Measurements from ENCODE around the gene RNF125. TPM values are rescaled to one million over a fixed set of nuclear protein-coding genes. Genes with fewer than 3 reads are reported as not detected.
A peak's percentile ranks its signal among the peaks of the same experiment; 100 is the strongest.

The RNF125 gene
- total RNA-seq, 2 donors from 2014 or later = 1.2 to 2.6 TPM

DNA sequence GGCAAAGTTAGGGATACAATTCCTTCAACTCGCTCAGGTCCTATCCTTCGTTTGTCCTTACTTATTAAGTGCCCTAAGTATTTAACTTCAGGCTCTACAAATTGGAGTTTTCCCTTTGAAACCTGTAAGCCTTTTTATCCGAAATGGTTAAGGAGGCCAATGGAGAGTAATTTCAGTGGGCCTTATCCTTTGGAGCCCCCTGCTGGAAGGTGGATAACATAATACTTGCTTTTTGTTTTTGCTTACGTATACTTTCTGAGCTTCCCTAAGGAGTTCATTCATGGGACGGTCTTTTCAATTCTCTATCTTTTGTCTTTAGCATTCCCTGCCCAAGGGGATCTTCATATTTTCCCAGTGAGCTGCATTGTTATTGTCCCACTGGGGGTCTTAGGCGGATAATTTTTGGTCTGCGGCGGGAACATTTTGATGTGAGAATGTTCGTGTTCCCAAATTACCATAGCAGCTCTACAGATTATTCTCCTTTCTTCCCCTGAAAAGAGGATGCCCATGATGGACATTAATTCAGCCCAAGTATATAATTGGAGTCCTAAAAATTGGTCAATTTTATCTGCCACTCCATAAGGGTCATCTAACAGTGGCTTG, 41.3 kb upstream of the RNF125 start:
- Histone ChIP-seq H3K27me3 (replicated peaks; ENCODE audit: insufficient read depth) (no peaks in the 10 kb centered on the region), H3K27ac (no peak overlapping the region), H3K4me3 (no peak overlapping the region), H3K4me1 (replicated peaks) (no peaks in the 10 kb centered on the region), H3K36me3 (no peaks in the 10 kb centered on the region), H3K9me3 (no peaks in the 10 kb centered on the region)
- intact Hi-C loops (cut with DNase I) = loop anchor here (10.0 kb wide), 1 partner anchor 423 kb away; no protein-coding TSS in a partner anchor
- DNase-seq (ENCODE audit: low spot score) = no peak
- TF ChIP-seq POLR2AphosphoS5 (IDR thresholded peaks at IDR 0.05) (no peak), CTCF (IDR thresholded peaks at IDR 0.05) (peak; percentile 29 to 47 (median 44))
- 76% methylated on average over 9 of the region's 9 CpGs for WGBS

DNA sequence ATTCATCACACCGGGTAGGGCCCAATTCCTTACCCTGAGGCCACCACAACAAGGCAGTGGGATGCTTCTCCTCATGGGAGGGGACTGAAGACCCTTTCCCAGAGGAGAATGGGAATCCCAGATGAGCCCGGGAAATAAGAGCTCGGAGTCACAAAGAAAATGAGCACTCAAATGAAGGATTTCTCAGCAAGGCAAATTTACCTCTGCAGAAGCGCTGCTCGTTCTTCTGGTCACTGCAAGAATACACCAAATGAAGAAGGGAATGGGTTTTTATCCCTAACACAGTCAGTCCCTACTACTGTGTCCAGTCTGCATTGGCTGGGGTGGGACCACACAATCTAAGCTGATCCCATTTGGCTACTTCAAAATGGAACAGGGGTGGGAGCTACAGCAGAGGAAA, 40.0 kb upstream of the RNF125 start:
- DNase-seq (ENCODE audit: low spot score) = no peak
- WGBS = 95% methylated on average over 5 of the region's 5 CpGs
- intact Hi-C loops (cut with DNase I) = loop anchor here (10.0 kb wide), 1 partner anchor 424 kb away; no protein-coding TSS in a partner anchor
- Histone ChIP-seq H3K4me3 (no peak overlapping the region), H3K4me1 (replicated peaks) (no peaks in the 10 kb centered on the region), H3K27me3 (replicated peaks; ENCODE audit: insufficient read depth) (no peaks in the 10 kb centered on the region), H3K27ac (no peak overlapping the region), H3K36me3 (no peaks in the 10 kb centered on the region), H3K9me3 (no peaks in the 10 kb centered on the region)
- TF ChIP-seq CTCF (IDR thresholded peaks at IDR 0.05) (no peak), POLR2A (IDR thresholded peaks at IDR 0.05) (no peak), POLR2AphosphoS5 (IDR thresholded peaks at IDR 0.05) (no peak)

DNA sequence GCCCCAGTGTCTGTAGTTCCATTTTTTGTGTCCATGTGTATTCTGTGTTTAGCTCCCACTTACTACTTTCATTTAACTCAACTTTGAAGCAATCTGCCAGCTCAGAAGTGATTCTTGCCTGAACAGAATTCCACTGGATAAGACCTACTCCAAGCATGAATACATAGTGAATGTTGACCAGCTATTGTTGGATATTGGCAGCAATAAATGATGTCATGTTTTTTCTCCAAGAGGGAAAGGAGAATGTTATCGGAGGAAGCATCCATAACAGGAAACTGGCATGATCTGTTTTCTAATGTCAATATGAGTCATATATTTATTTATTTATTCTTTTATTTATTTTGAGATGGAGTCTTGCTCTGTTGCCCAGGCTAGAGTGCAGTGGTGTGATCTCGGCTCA, 38.9 kb upstream of the RNF125 start:
- whole genome bisulfite sequencing = 92% methylated on average over 2 of the region's 2 CpGs
- no peak overlapping the region for H3K27ac ChIP-seq
- H3K4me1 ChIP-seq (replicated peaks) = no peaks in the 10 kb centered on the region
- no peaks in the 10 kb centered on the region for H3K27me3 ChIP-seq (replicated peaks; ENCODE audit: insufficient read depth)
- H3K36me3 ChIP-seq = no peaks in the 10 kb centered on the region
- DNase-seq (ENCODE audit: low spot score) = no peak
- intact Hi-C loops (cut with DNase I) = loop anchor here (10.0 kb wide), 1 partner anchor 425 kb away; no protein-coding TSS in a partner anchor
- TF ChIP-seq POLR2AphosphoS5 (IDR thresholded peaks at IDR 0.05) = no peak
- TF ChIP-seq CTCF (IDR thresholded peaks at IDR 0.05) = no peak
- TF ChIP-seq POLR2A (IDR thresholded peaks at IDR 0.05) = no peak
- H3K4me3 ChIP-seq = no peak overlapping the region
- no peaks in the 10 kb centered on the region for H3K9me3 ChIP-seq

- no peak overlapping the region for H3K27ac ChIP-seq
- no peaks in the 10 kb centered on the region for H3K9me3 ChIP-seq
- no peak for TF ChIP-seq POLR2A (IDR thresholded peaks at IDR 0.05)
- no peak for TF ChIP-seq CTCF (IDR thresholded peaks at IDR 0.05)
- TF ChIP-seq POLR2AphosphoS5 (IDR thresholded peaks at IDR 0.05) = no peak
- H3K4me3 ChIP-seq = no peak overlapping the region
- intact Hi-C loops (cut with DNase I) = no loop called here
- DNase-seq (ENCODE audit: low spot score) = no peak
- H3K36me3 ChIP-seq = no peaks in the 10 kb centered on the region
- H3K27me3 ChIP-seq (replicated peaks; ENCODE audit: insufficient read depth) = no peaks in the 10 kb centered on the region
- no peaks in the 10 kb centered on the region for H3K4me1 ChIP-seq (replicated peaks)
Measured at GRCh38 chr18:31980863-31981262, 37.8 kb upstream of the RNF125 start.

DNA sequence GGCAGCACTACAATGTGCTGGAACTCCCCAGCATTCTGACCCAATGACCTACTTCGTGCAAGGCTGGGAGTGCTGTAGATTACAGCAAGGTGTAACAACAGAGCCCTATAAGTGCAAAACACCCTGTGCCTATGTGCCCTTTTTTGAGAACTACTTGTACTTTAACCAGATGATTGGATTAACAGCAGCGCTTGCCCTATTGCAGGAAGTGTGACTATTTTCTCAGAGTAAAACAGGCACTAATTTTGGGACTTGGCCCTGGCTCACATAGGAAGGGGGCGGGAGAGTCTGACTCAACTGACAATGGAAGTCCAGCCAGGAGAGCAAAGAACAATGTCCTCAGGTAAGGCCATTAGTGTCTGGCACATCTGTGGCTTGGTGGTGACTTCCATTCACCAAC, 35.6 kb upstream of the RNF125 start:
- Histone ChIP-seq H3K4me1 (replicated peaks) (no peaks in the 10 kb centered on the region), H3K9me3 (no peaks in the 10 kb centered on the region), H3K27ac (no peak overlapping the region), H3K4me3 (no peak overlapping the region), H3K27me3 (replicated peaks; ENCODE audit: insufficient read depth) (no peaks in the 10 kb centered on the region), H3K36me3 (no peaks in the 10 kb centered on the region)
- no peak for DNase-seq (ENCODE audit: low spot score)
- intact Hi-C loops (cut with DNase I) = no loop called here
- no peak for TF ChIP-seq POLR2A (IDR thresholded peaks at IDR 0.05)
- no peak for TF ChIP-seq POLR2AphosphoS5 (IDR thresholded peaks at IDR 0.05)
- TF ChIP-seq CTCF (IDR thresholded peaks at IDR 0.05) = no peak
- WGBS = 80% methylated on average over 3 of the region's 3 CpGs

Measured in prostate gland (tissue), 2 donors.